Measurements from ENCODE around the gene DOK5.

DOK5 gene

GRCh38 chr20:54692168-54692887, 216.9 kb downstream of the DOK5 start:
- DNase-seq (ENCODE audit: low read depth, low spot score), result no peak

- no peak for DNase-seq (ENCODE audit: low read depth, low spot score)
Measured at GRCh38 chr20:54694516-54694915, 219.1 kb downstream of the DOK5 start.

GRCh38 chr20:54698373-54698772, 223.0 kb downstream of the DOK5 start:
- no peak for DNase-seq (ENCODE audit: low read depth, low spot score)

Data from brain pericyte (primary cell).